Liver (tissue), 9 donors: ENCODE data around the gene PRKN. TPM values are rescaled to one million over a fixed set of nuclear protein-coding genes. Genes with fewer than 3 reads are reported as not detected.

ENCODE experiments used
- DNase-seq: peaks from one replicate; pipeline ENCODE4 v3.0.0-alpha.2; 2017; ENCODE audit warnings: low spot score
- H3K27ac ChIP-seq, 2 donors: one replicate each; pipeline ENCODE4 v1.7.0; 2013; ENCODE audit warnings: inconsistent platforms in 2 of 2, low read length in 2 of 2, control low read depth in 1 of 2, low read depth in 1 of 2, mild to moderate bottlenecking in 1 of 2
- H3K27me3 ChIP-seq, 4 donors: one replicate each; pipeline versions ENCODE4 v1.6.1 to v1.7.0; 2013; ENCODE audit warnings: low read length in 3 of 4, inconsistent platforms in 1 of 4, mild to moderate bottlenecking in 1 of 4, moderate library complexity in 1 of 4; ENCODE audit not compliant: control insufficient read depth in 4 of 4, insufficient read depth in 4 of 4
- H3K36me3 ChIP-seq, 4 donors: one replicate each; pipeline versions ENCODE4 v1.6.1 to v1.7.0; 2013; ENCODE audit warnings: low read length in 3 of 4, mild to moderate bottlenecking in 3 of 4, low read depth in 1 of 4, moderate library complexity in 1 of 4; ENCODE audit not compliant: control insufficient read depth in 4 of 4, insufficient read depth in 3 of 4
- H3K4me1 ChIP-seq, 4 donors: one replicate each; pipeline versions ENCODE4 v1.6.1 to v1.7.0; 2013; ENCODE audit warnings: low read length in 3 of 4, mild to moderate bottlenecking in 3 of 4, moderate library complexity in 1 of 4; ENCODE audit not compliant: control insufficient read depth in 4 of 4, insufficient read depth in 4 of 4
- H3K4me3 ChIP-seq, 3 donors: one replicate each; pipeline versions ENCODE4 v1.6.1 to v1.7.0; 2013; ENCODE audit warnings: low read length in 3 of 3, control low read depth in 1 of 3, low read depth in 1 of 3, mild to moderate bottlenecking in 1 of 3
- H3K9ac ChIP-seq, 2 donors: one replicate each; pipeline ENCODE4 v1.7.0; 2013; ENCODE audit warnings: low read length in 2 of 2, mild to moderate bottlenecking in 2 of 2, moderate library complexity in 2 of 2, control low read depth in 1 of 2, low read depth in 1 of 2
- H3K9me3 ChIP-seq, 4 donors: one replicate each; pipeline versions ENCODE4 v1.6.1 to v1.7.0; 2013; ENCODE audit warnings: low read length in 3 of 4; ENCODE audit not compliant: control insufficient read depth in 4 of 4
- ATF3 ChIP-seq: IDR thresholded peaks from 2 replicates; pipeline ENCODE4 v1.6.1; 2016; ENCODE audit warnings: antibody characterized with exemption
- FOXA1 ChIP-seq: IDR thresholded peaks from 2 replicates; pipeline ENCODE4 v1.6.1; 2016; ENCODE audit warnings: antibody characterized with exemption
- FOXA2 ChIP-seq: IDR thresholded peaks from 2 replicates; pipeline ENCODE4 v1.6.1; 2016; ENCODE audit warnings: antibody characterized with exemption
- HNF4G ChIP-seq: IDR thresholded peaks from 2 replicates; pipeline ENCODE4 v1.6.1; 2016; ENCODE audit warnings: antibody characterized with exemption
- JUND ChIP-seq, 2 donors: IDR thresholded peaks; 2 replicates each; pipeline ENCODE4 v1.6.1; 2016; ENCODE audit warnings: antibody characterized with exemption in 2 of 2
- NR2F2 ChIP-seq: IDR thresholded peaks from 2 replicates; pipeline ENCODE4 v1.6.1; 2016; ENCODE audit warnings: antibody characterized with exemption
- RAD21 ChIP-seq, 2 donors: IDR thresholded peaks; 2 replicates each; pipeline ENCODE4 v1.6.1; 2016; ENCODE audit warnings: antibody characterized with exemption in 2 of 2, mild to moderate bottlenecking in 2 of 2
- REST ChIP-seq: IDR thresholded peaks from 2 replicates; pipeline ENCODE4 v1.6.1; 2016; ENCODE audit warnings: antibody characterized with exemption, mild to moderate bottlenecking
- RXRA ChIP-seq, 2 donors: IDR thresholded peaks; 2 replicates each; pipeline ENCODE4 v1.6.1; 2017 to 2018; ENCODE audit warnings: antibody characterized with exemption in 2 of 2, mild to moderate bottlenecking in 1 of 2
- SP1 ChIP-seq: IDR thresholded peaks from 2 replicates; pipeline ENCODE4 v1.6.1; 2018; ENCODE audit warnings: antibody characterized with exemption, mild to moderate bottlenecking
- TAF1 ChIP-seq: conservative IDR thresholded peaks from 2 replicates; pipeline ENCODE4 v1.6.1; 2016; ENCODE audit warnings: antibody characterized with exemption, mild to moderate bottlenecking
- YY1 ChIP-seq: IDR thresholded peaks from 2 replicates; pipeline ENCODE4 v1.6.1; 2016; ENCODE audit warnings: antibody characterized with exemption, mild to moderate bottlenecking
- ZBTB33 ChIP-seq: IDR thresholded peaks from 2 replicates; pipeline ENCODE4 v1.6.1; 2016; ENCODE audit warnings: antibody characterized with exemption
- WGBS: extraction: QIAGEN DNeasy Blood & Tissue Kit; methylation state at CpG from one replicate; pipeline ENCODE4 v1.1.7; 2013; 5-methylcytosine and 5-hydroxymethylcytosine counted together
- polyA plus RNA-seq, 2 donors: library from polyadenylated mRNA; stranded (reverse) in 1 of 2; unstranded in 1 of 2; fragments of 200-250 nt in 1 of 2; fragments of >200 nt in 1 of 2; fragmentation: Nextera tagmentation in 1 of 2; extraction: Ambion mirVana in 1 of 2; gene quantifications; one replicate each; pipeline versions ENCODE4 v1.2.1 to v1.2.3, GENCODE V29; 2013 to 2015
- total RNA-seq, 2 donors: library from RNA; depleted of rRNA; stranded (reverse); fragments of >200 nt; gene quantifications; one replicate each; pipeline ENCODE4 v1.2.3, GENCODE V29; 2014
- TF ChIP-seq, protein P1 (sequence below): fragments of 150-350 bp; IDR thresholded peaks from 2 replicates; pipeline ENCODE4 v1.5.1; 2017; ENCODE audit warnings: improper control_type of control experiment, low read depth, low read length; ENCODE audit not compliant: missing input control
- donor health status: healthy.
- donor health status: healthy.
- donor health status: healthy.
- donor health status: healthy.
- donor health status: healthy.

PRKN gene
- total and polyA plus RNA-seq, 4 donors, result 0.47 to 4.1 (median 3.2) TPM

DNA sequence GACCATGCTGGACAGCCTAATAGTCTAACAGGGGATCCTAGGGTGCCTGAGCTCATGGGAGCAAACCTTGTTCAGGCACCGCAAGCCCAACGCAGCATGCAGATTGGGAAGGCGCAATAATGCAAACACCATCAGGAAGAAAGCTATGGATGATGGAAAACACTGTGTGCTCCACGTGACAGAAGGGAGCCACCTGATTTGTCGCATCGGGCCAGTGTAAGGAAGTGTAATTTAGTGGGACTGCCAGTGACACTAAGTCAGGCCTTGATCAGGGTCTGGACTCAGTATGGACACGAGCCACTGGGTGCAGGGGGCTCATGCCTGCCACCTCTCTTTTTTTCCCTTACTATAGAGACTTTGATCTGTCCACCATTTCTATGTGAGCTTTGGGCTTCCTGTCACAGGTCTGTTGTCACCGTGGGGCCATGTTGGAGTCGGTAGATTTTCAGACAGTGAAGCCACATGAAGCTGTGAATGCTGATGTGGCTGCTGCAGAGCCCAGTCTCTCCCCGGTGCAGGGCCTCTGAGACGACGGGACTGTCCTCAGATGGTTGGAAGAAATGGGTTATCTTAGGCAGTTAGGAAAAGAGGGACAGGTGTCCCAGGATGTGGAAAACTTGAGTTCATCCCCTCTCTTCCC is 1379.5 kb downstream of the PRKN start (continued):
- no peak for TF ChIP-seq ZBTB33

GRCh38 chr6:161347125-161347524 is 1380.4 kb downstream of the PRKN start:
- Histone ChIP-seq H3K27me3 (no peaks in the 10 kb centered on the region), H3K27ac (no peak overlapping the region), H3K9me3 (no peaks in the 10 kb centered on the region), H3K4me1 (no peaks in the 10 kb centered on the region), H3K36me3 (no peaks in the 10 kb centered on the region), H3K4me3 (no peak overlapping the region), H3K9ac (no peak overlapping the region)
- DNase-seq, result no peak
- 93% methylated on average over 2 of the region's 2 CpGs for WGBS
- TF ChIP-seq FOXA1, result no peak
- no peak for TF ChIP-seq REST
- TF ChIP-seq, protein P1, sequence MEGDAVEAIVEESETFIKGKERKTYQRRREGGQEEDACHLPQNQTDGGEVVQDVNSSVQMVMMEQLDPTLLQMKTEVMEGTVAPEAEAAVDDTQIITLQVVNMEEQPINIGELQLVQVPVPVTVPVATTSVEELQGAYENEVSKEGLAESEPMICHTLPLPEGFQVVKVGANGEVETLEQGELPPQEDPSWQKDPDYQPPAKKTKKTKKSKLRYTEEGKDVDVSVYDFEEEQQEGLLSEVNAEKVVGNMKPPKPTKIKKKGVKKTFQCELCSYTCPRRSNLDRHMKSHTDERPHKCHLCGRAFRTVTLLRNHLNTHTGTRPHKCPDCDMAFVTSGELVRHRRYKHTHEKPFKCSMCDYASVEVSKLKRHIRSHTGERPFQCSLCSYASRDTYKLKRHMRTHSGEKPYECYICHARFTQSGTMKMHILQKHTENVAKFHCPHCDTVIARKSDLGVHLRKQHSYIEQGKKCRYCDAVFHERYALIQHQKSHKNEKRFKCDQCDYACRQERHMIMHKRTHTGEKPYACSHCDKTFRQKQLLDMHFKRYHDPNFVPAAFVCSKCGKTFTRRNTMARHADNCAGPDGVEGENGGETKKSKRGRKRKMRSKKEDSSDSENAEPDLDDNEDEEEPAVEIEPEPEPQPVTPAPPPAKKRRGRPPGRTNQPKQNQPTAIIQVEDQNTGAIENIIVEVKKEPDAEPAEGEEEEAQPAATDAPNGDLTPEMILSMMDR, result no peak
- TF ChIP-seq RXRA (IDR thresholded peaks at IDR 0.05), result no peak
- TF ChIP-seq RAD21 (IDR thresholded peaks at IDR 0.05), result no peak
- TF ChIP-seq FOXA2, result no peak

GRCh38 chr6:161346717-161347116 is 1380.8 kb downstream of the PRKN start:
- TF ChIP-seq SP1 (no peak), NR2F2 (no peak), ATF3 (no peak), TAF1 (no peak), RAD21 (IDR thresholded peaks at IDR 0.05) (no peak), FOXA1 (no peak), RXRA (IDR thresholded peaks at IDR 0.05) (no peak), JUND (IDR thresholded peaks at IDR 0.05) (no peak), HNF4G (no peak), YY1 (no peak)
- TF ChIP-seq, protein P1, result no peak
- no peaks in the 10 kb centered on the region for H3K4me1 ChIP-seq
- H3K4me3 ChIP-seq, result no peak overlapping the region
- no peak overlapping the region for H3K27ac ChIP-seq
- no peaks in the 10 kb centered on the region for H3K27me3 ChIP-seq
- H3K9me3 ChIP-seq, result no peaks in the 10 kb centered on the region
- DNase-seq, result no peak
- no peaks in the 10 kb centered on the region for H3K36me3 ChIP-seq
- 69% methylated on average over 3 of the region's 3 CpGs for WGBS
- H3K9ac ChIP-seq, result no peak overlapping the region
